OCI-LY7 (cell line): Measurements from ENCODE around the gene CNPY1. TPM values are rescaled to one million over a fixed set of nuclear protein-coding genes. Genes with fewer than 3 reads are reported as not detected.

ENCODE experiments used
- BruUV-seq: library from RNA; stranded (reverse); fragments of 400-500 nt; replicated peaks from 2 replicates; lab custom pipeline; 2021; lab: Mats Ljungman, UMichigan
- CTCF ChIA-PET: fragments of 300-600 bp; sonication (Branson Sonifier 250); formaldehyde crosslinking; loops from one replicate; lab custom pipeline; 2022; ENCODE audit warnings: antibody characterized with exemption; ENCODE audit not compliant: unreplicated experiment; lab: Charles Lee
- POLR2A ChIA-PET: fragments of 300-600 bp; sonication (Branson Sonifier 250); formaldehyde crosslinking; loops from one replicate; lab custom pipeline; 2022; ENCODE audit warnings: antibody characterized with exemption; lab: Charles Lee
- DNase-seq: peaks from one replicate; pipeline ENCODE4 v3.0.0-alpha.2; 2015; ENCODE audit warnings: low spot score
- H2AFZ ChIP-seq: fragments of 200-600 bp; sonication (generic), shearing (Covaris generic); 2 replicates; pipeline ENCODE4 v1.6.1; 2014; ENCODE audit warnings: mild to moderate bottlenecking, antibody characterized with exemption, low read length, moderate library complexity
- H3K27ac ChIP-seq: fragments of 200-600 bp; sonication (generic); 2 replicates; pipeline ENCODE4 v1.5.1; 2014; ENCODE audit warnings: mixed run types, low read depth, mild to moderate bottlenecking, moderate library complexity, low read length, inconsistent platforms; ENCODE audit not compliant: poor library complexity, severe bottlenecking
- H3K36me3 ChIP-seq: fragments of 200-600 bp; sonication (generic); 2 replicates; pipeline ENCODE4 v1.6.1; 2014; ENCODE audit warnings: mild to moderate bottlenecking, antibody characterized with exemption, low read length, moderate library complexity, mixed read lengths; ENCODE audit not compliant: insufficient read depth
- H3K4me1 ChIP-seq: fragments of 200-600 bp; sonication (generic); 2 replicates; pipeline ENCODE4 v1.5.1; 2014; ENCODE audit warnings: mild to moderate bottlenecking, low read length; ENCODE audit not compliant: insufficient read depth, poor library complexity, severe bottlenecking
- H3K4me2 ChIP-seq: fragments of 200-600 bp; sonication (generic); 2 replicates; pipeline ENCODE4 v1.6.1; 2014; ENCODE audit warnings: mild to moderate bottlenecking, low read length
- H3K4me3 ChIP-seq: fragments of 200-600 bp; sonication (generic); 2 replicates; pipeline ENCODE4 v1.5.1; 2014; ENCODE audit warnings: mild to moderate bottlenecking, low read depth, low read length; ENCODE audit not compliant: poor library complexity, severe bottlenecking
- H3K79me2 ChIP-seq: fragments of 200-600 bp; sonication (generic); 2 replicates; pipeline ENCODE4 v1.6.1; 2016; ENCODE audit warnings: low read depth, mild to moderate bottlenecking, low read length, moderate library complexity, mixed read lengths; ENCODE audit not compliant: insufficient read depth
- H3K9me2 ChIP-seq: fragments of 200-600 bp; sonication (generic); 2 replicates; pipeline ENCODE4 v1.6.1; 2016; ENCODE audit warnings: mild to moderate bottlenecking, low read length, mixed read lengths; ENCODE audit not compliant: insufficient read depth
- H3K9me3 ChIP-seq: fragments of 200-600 bp; sonication (generic); 2 replicates; pipeline ENCODE4 v1.6.1; 2014; ENCODE audit warnings: mild to moderate bottlenecking, mixed run types, low read length, mixed read lengths
- H4K20me1 ChIP-seq: fragments of 200-600 bp; sonication (generic); 2 replicates; pipeline ENCODE4 v1.6.1; 2014; ENCODE audit warnings: mild to moderate bottlenecking, antibody characterized with exemption, low read length, moderate library complexity, mixed read lengths; ENCODE audit not compliant: insufficient read depth
- CTCF ChIP-seq: fragments of 200-600 bp; sonication (generic); conservative IDR thresholded peaks from 2 replicates; pipeline ENCODE4 v1.5.1; 2014; ENCODE audit warnings: mild to moderate bottlenecking, antibody characterized with exemption, low read length, moderate library complexity, mixed read lengths
- EZH2phosphoT487 ChIP-seq: fragments of 200-600 bp; sonication (generic); IDR thresholded peaks from 2 replicates; pipeline ENCODE4 v1.6.1; 2018; ENCODE audit warnings: low read depth, borderline replicate concordance, mild to moderate bottlenecking, mixed run types, antibody characterized with exemption, low read length, moderate library complexity, mixed read lengths
- intact Hi-C: fragments of 100-400 bp; cut with micrococcal nuclease; formaldehyde crosslinking; loops from one replicate; pipeline ENCODE4 v1.10.0; 2022; ENCODE audit not compliant: unreplicated experiment
- total RNA-seq, 2 experiments: library from RNA; depleted of rRNA in 1 of 2; stranded (reverse); fragments of >200 nt in 1 of 2; shearing (Covaris generic) in 1 of 2; gene quantifications; 2 replicates each; pipeline ENCODE4 v1.2.3, GENCODE V29; 2014 to 2022

CNPY1 gene
- total RNA-seq, 2 experiments from 2014 or later = not detected

- TF ChIP-seq EZH2phosphoT487 = no peak
- no peak for TF ChIP-seq CTCF
- no peaks in the 10 kb centered on the region for H3K79me2 ChIP-seq
- intact Hi-C loops = no loop called here
- H3K36me3 ChIP-seq = no peaks in the 10 kb centered on the region
- BruUV-seq = no TSS peak
- H3K9me3 ChIP-seq = no peaks in the 10 kb centered on the region
- no peak overlapping the region for H3K27ac ChIP-seq
- ChIA-PET CTCF (no interaction called here), POLR2A (no interaction called here)
- no peak for DNase-seq
- H3K4me1 ChIP-seq = no peaks in the 10 kb centered on the region
- no peaks in the 10 kb centered on the region for H4K20me1 ChIP-seq
- no peak overlapping the region for H3K4me3 ChIP-seq
- no peak overlapping the region for H2AFZ ChIP-seq
- H3K4me2 ChIP-seq = no peak overlapping the region
- H3K9me2 ChIP-seq = no peaks in the 10 kb centered on the region
Observed at GRCh38 chr7:155588468-155588998, 42.2 kb upstream of the CNPY1 start.

- Histone ChIP-seq H3K79me2 (no peaks in the 10 kb centered on the region), H2AFZ (no peak overlapping the region), H4K20me1 (no peaks in the 10 kb centered on the region), H3K4me1 (no peaks in the 10 kb centered on the region), H3K27ac (no peak overlapping the region), H3K4me3 (no peak overlapping the region), H3K9me3 (no peaks in the 10 kb centered on the region), H3K36me3 (no peaks in the 10 kb centered on the region), H3K4me2 (no peak overlapping the region), H3K9me2 (no peaks in the 10 kb centered on the region)
- intact Hi-C loops = no loop called here
- no TSS peak for BruUV-seq
- TF ChIP-seq EZH2phosphoT487 (no peak), CTCF (no peak)
- POLR2A ChIA-PET = no interaction called here
- CTCF ChIA-PET = interaction anchor here (0.6 kb wide), 1 partner anchor 28 kb away, joined by 3 read pairs; no protein-coding TSS in a partner anchor
- DNase-seq = no peak
Observed at GRCh38 chr7:155587486-155587885, 41.1 kb upstream of the CNPY1 start.

GRCh38 chr7:155586843-155587440 is 40.6 kb upstream of the CNPY1 start:
- POLR2A ChIA-PET = interaction anchor here (0.8 kb wide), 1 partner anchor 41 kb away, joined by 3 read pairs; the partner anchor contains the start of gene CNPY1
- intact Hi-C loops = no loop called here

More at GRCh38 chr7:155586843-155587440, 40.6 kb upstream of the CNPY1 start:
- no peak overlapping the region for H3K27ac ChIP-seq
- H4K20me1 ChIP-seq = no peaks in the 10 kb centered on the region
- TF ChIP-seq EZH2phosphoT487 = no peak
- H3K79me2 ChIP-seq = no peaks in the 10 kb centered on the region
- no peaks in the 10 kb centered on the region for H3K36me3 ChIP-seq
- H3K4me1 ChIP-seq = no peaks in the 10 kb centered on the region
- DNase-seq = no peak
- H3K4me2 ChIP-seq = no peak overlapping the region
- no peak overlapping the region for H3K4me3 ChIP-seq
- CTCF ChIA-PET = no interaction called here
- no peaks in the 10 kb centered on the region for H3K9me2 ChIP-seq
- no peaks in the 10 kb centered on the region for H3K9me3 ChIP-seq
- H2AFZ ChIP-seq = no peak overlapping the region
- no TSS peak for BruUV-seq
